Measurements from ENCODE around the gene ADIPOQ.

GRCh38 chr3:186842426-186843038, at the start of gene ADIPOQ:
- TF ChIP-seq CTCF (IDR thresholded peaks at IDR 0.05) = no peak
- no peak for TF ChIP-seq POLR2A (IDR thresholded peaks at IDR 0.05)

All from Peyer's patch (tissue), 4 donors.